HG03139 (cell line): ENCODE data around the gene PLXND1.
"Not testable (repeated sequence)": the region's sequence is repeated elsewhere in the genome, so short reads cannot be mapped to it uniquely, and the experiment has no call there.

Source experiments
- ATAC-seq: cut with Tn5 transposase; IDR thresholded peaks from one replicate; pipeline ENCODE4 v1.9.1; 2021; ENCODE audit not compliant: unreplicated experiment

Gene PLXND1

GRCh38 chr3:129529436-129530210 is 76.9 kb downstream of the PLXND1 start:
- ATAC-seq = no peak

- ATAC-seq = no peak
Measured at GRCh38 chr3:129528589-129529100, 77.8 kb downstream of the PLXND1 start, which contains the start of gene RHO. Gene RHO, plus strand, starts transcription at chr3:129528639. Its CDS starts 95 bp downstream, at chr3:129528734.

GRCh38 chr3:129527262-129527661 is 79.2 kb downstream of the PLXND1 start:
- no peak for ATAC-seq

- ATAC-seq = peak; percentile 92
Measured at GRCh38 chr3:129526121-129526900, 80.2 kb downstream of the PLXND1 start.

GRCh38 chr3:129525341-129525968 is 81.0 kb downstream of the PLXND1 start:
- no peak for ATAC-seq

GRCh38 chr3:129524081-129524480 is 82.4 kb downstream of the PLXND1 start:
- no peak for ATAC-seq

GRCh38 chr3:129522953-129523352 is 83.5 kb downstream of the PLXND1 start:
- ATAC-seq = no peak

GRCh38 chr3:129521611-129522010 is 84.9 kb downstream of the PLXND1 start:
- no peak for ATAC-seq

GRCh38 chr3:129520960-129521359 is 85.5 kb downstream of the PLXND1 start:
- no peak for ATAC-seq

GRCh38 chr3:129519896-129520715 is 86.4 kb downstream of the PLXND1 start:
- ATAC-seq = no peak

- ATAC-seq = no peak
Measured at GRCh38 chr3:129519449-129519848, 87.0 kb downstream of the PLXND1 start.

GRCh38 chr3:129518581-129518980 is 87.9 kb downstream of the PLXND1 start:
- no peak for ATAC-seq

GRCh38 chr3:129518038-129518561 is 88.4 kb downstream of the PLXND1 start:
- no peak for ATAC-seq

- no peak for ATAC-seq
Measured at GRCh38 chr3:129517516-129517915, 89.0 kb downstream of the PLXND1 start.

GRCh38 chr3:129515821-129516432 is 90.5 kb downstream of the PLXND1 start:
- ATAC-seq = not testable (repeated sequence)

GRCh38 chr3:129515108-129515820 is 91.2 kb downstream of the PLXND1 start:
- not testable (repeated sequence) for ATAC-seq

- ATAC-seq = no peak
Measured at GRCh38 chr3:129514563-129514962, 91.9 kb downstream of the PLXND1 start.

- no peak for ATAC-seq
Measured at GRCh38 chr3:129514110-129514509, 92.4 kb downstream of the PLXND1 start.

- ATAC-seq = no peak
Measured at GRCh38 chr3:129513705-129514104, 92.8 kb downstream of the PLXND1 start.
